HT-29 (cell line): ENCODE measurements around the gene RAB36. TPM values are rescaled to one million over a fixed set of nuclear protein-coding genes. Genes with fewer than 3 reads are reported as not detected.
A peak's percentile ranks its signal among the peaks of the same experiment; 100 is the strongest.

Experiments used
- DNase-seq: peaks from one replicate; pipeline ENCODE4 v3.0.0-alpha.2; 2015; ENCODE audit warnings: low spot score
- small RNA-seq: library from RNA; depleted of rRNA; stranded (forward); fragments of <200 nt; gene quantifications from one replicate; pipeline ENCODE3, GENCODE V24; 2014
- total RNA-seq: library from RNA; depleted of rRNA; stranded (reverse); fragments of >200 nt; shearing (Covaris generic); gene quantifications from 2 replicates; pipeline ENCODE4 v1.2.3, GENCODE V29; 2014; rRNA removed

The RAB36 gene
- total RNA-seq, 1 experiment from 2014 or later, result 1.5 TPM

DNA sequence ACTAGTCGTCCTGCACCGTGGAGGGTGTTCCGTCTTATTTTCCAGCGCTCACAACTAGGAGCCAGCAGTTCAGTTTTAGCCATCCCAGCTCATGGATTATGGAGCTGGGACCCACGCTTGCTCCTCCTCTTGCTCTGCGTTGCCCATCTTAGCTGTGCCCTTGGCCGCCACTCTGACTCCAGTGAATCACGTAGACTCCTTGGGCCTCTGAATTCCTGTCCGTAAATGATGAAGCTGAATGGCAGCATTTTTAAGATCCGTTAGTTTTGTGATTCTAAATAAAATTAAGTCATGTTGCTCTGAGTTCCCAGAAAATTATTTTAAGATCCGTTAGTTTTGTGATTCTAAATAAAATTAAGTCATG, 58.8 kb downstream of the RAB36 start:
- no peak for DNase-seq

DNA sequence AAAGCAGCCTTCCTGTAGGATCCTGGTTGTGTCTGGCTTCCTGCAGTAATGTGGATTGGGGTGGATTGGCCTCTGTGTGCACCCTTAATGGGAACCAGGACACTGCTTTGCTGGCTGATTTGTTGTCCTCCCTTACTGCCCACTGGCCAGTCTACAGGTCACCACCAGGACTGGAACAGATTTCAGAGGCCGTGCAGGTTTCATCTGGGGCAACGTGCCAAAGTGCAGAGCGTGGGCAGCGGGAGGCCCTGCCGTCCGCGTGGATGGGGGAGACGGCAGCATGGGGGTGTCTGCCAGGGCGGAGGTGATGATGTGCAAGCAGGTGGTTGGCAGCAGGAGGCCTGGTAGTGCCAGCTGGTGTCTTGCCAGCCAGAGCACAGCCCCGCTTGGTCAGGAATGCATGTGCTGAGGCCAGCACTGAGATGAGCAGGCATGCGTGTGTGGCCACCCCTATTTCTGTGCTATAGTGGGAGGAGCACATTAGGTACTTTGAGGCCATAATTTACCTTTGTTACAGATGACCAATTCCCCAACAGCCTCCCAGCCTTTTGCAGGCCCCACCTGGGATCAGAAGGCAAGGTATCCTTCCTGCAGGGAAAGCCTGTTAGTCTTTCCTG, 59.4 kb downstream of the RAB36 start:
- peak; percentile 19 for DNase-seq

DNA sequence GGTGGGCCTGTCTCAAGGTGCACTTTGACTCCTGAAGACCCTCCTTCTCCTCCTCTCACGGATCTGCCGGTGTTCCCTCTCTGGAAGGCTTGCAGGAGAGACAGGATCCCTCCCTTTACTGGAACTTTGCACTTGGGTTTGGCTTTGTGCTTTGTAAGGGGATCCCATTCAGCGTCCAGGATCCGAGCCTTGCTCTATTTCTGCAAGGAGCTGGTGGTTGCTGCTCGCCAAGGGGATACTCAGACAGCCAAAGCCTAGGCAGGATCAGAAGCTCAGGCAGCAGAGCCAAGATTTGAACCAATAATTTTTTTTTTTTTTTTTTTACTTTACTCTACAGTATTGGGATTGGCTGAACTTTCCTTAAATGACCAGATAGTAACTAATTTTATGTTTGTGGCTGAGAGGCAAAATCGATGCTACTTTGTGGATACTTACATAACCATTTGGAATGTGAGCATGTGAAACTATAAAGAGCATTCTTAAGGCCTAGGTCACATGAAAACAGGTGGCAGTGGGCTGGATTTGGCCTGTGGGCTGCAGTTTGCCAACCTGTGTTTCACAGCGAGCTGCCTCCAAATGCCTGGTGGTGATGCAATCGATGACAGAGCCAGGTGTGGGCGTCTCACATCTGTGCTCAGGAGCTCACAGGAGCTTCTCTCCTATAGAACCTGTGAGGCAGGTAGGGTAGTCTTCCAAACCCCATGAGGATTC, 60.2 kb downstream of the RAB36 start:
- DNase-seq, result no peak

DNA sequence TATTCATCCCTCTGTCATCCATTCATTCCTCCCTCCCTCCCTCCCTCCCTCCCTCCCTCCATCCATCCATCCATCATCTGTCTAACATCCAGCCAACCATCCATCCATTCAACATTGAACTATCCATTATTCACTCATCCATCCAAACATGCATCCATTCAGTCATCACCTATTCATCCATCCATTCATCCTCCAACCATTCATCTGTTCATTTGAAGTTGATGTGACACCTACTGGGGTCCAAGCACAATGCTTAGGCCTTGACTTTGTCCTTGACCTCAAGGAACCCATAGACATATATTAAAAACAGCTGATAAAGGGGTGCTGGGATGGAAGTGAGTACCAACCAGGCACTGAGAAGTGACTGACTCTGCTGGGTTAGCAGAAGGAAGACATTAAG, 61.6 kb downstream of the RAB36 start:
- no peak for DNase-seq

DNA sequence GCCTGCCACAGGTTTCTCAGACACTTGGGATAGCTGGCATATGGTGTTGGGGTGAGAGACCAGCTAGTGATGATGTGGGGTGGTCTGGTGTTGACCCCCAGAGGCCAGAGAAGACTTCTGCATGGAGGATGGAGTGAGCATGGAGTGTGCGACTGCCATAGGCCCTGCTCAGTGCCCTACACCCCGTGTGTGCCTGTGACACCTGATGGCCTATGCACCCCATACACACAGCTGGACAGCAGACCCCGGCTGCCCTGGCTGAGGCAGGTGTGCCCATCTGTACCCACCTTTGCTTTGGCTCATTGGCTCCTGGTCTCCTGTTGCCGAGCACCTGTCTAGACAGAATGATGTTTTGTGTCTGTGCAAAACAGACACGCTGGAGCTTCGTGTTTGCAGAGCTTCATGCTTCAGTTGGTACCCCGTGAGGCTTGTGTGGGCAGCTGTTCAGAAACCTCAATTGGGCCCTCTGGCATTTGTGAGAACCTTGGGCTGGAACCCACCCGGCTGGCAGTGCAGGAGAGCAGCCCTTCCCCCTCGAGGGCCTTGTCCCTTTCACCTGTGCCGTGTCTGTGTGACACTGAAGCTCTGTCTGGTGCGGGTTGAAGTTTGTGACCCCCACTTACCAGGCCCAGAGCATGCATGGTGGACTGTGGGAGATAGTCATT, 62.6 kb downstream of the RAB36 start:
- DNase-seq, result no peak

DNA sequence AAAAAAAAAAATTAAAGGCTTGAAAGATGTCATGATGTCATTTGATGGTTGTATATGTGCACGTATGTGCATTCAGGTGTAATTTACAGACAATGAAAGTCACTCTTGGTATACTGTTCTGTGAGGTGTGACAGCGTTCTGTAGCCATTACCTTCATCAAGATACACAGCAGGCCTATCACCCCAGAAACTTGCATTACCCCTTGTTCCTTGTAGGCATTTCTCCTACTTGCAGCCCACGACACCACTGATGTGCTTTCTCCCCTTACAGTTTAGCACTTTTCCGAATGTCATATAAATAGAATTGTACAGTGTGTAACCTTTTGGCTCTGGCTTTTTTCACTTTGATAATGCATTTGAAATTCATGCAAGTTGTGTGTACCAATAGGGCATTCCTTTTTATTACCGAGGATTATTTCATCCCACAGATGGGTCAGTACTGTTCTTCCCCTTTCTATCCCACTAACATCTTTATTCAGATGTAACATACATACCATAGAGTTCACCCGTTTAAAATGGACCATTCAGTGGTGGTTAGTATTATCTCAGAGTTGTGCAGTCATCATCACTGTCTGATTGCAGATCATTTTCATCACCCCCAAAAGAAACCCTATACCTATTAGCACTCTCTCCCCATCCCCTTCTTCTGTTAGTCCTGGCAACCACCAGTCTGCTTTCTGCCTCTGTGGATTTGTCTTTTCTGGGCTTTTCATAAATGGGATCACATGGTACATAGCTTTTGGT, 65.3 kb downstream of the RAB36 start:
- no peak for DNase-seq

DNA sequence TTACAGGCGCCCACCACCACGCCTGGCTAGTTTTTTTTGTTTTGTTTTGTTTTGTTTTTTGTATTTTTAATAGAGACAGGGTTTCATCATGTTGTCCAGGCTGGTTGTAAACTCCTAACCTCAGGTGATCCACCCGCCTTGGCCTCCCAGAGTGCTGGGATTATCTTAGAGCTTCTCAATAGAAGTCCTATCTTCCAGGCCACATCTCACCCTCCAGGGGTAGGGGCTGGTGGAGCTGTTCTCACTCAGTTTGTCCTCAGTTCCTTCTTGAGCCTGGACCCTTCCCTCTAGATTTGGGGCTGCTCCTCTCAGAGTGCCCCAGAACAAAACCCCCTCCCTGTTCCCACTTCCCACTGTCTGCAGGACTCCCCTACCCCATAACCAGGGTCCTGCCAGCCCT, 66.3 kb downstream of the RAB36 start:
- no peak for DNase-seq

DNA sequence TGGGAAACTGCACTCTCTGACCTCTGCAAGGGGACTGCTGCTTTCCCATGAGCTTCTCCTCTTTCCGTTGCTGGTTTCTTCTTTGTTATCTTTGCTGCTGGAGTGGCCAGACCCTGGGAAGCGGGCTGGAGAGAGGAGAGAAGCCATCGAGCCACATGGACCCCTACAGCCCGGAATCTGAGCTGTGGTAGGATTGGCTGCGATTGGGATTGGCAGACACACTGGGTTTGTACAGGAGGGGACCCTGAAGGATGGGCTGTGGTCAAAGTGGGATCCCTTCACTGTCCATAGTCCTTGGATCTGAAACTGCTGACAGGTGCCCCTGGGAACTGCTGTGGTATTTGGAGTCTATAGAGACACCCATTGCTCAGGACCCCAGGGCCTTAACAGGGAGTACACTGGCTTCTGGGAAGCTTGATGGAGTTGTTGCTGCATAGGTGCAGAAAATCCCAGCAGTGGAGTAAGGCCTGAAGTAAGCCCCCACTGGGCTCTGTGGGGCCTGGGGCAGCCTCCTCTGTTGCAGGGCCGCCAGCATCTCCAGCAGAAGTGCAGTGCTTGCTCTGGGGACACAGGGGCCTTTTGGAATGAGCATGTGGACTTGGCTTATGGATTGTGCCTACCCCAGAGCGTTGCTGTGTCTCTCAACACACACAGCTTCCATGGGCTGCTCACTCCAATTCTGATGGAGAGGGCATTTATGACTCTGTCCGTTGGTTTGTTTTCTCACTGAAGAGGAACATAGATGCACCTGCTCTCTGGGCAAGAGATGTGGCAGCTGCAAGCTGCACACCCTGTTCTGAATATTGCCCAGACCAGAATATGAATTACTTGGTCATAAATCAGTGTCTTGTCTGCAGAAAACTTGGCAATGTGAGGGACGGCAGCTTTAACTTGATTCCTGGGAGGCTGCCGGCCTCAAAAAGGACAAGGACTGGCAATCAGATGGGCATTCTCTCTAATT, 67.1 kb downstream of the RAB36 start:
- DNase-seq, result no peak

DNA sequence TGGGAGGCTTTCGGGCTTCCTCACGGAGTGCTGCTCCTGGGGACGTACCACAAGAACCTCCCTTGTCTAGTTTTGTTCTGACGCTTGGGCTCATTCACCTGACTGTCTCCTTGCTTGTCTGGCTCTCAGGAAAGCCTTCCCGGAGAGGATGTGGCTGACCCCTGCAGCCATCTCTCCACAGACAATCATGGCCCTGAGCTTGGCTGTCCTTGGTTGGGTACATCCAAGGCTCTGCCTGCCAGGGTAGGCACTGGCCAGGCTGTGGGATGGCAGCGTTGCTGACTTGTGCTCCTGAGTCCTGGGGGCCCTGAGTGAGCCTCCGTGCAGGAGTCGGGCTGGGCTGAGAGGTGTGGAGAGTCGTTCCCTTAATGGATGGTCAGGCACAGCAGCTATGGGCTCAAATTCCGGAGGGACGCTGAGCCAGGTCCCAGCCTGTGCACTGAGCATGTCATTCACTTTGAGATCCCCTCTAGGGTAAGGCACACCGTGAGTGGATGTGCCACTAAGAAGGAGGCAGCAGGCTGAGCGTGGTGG, 67.8 kb downstream of the RAB36 start:
- DNase-seq, result no peak

DNA sequence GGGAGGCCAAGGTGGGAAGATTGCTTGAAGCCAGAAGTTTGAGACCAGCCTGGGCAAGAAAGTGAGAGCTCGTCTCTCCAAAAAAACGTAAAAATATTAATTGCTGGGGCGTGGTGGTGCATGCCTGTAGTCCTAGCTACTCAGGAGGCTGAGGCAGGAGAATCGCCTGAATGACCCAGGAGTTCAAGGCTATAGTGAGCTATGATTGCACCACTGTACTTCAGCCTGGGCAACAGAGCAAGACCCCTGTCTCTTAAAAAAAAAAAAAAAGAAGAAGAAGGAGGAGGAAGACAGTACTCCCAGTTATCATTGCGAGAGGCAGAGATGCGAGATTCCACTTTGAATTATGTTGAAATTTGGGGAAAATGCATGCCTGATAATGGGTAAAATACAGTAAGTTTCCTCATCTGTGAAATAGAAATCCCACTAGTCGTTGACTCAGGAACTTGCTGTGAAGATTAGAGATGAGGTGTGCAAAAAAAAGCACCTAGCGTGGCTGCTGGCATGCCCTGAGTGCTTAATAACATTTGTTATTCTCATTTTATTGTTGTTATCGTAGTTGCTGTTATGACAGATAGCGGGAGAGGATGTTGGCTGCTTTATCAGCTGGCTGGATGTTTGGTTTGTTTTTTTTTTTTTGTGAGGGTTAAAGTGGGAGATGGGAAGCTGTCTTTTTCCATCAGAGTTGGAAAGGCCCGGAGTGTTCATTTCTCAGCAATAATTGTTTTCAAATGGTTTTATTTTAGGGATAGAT, 68.5 kb downstream of the RAB36 start:
- no peak for DNase-seq

Small RNAs within 50 kb of the gene (small RNA-seq; reads per million reads assigned to genes)
- not detected for gene BCRP8
- not detected for gene RF00017
- gene RF00066, result not detected

Other genes starting within 250 kb of the RAB36 start
- 3.1 and 6.0 TPM in 2 replicates for gene GNAZ, start 75.0 kb upstream of the RAB36 start, total RNA-seq
- gene RSPH14, start 3.5 kb upstream of the RAB36 start, total RNA-seq, result 0.55 TPM in 1 of 2 replicates, not detected in the other
- 60.3 and 69.1 TPM in 2 replicates for gene BCR, start 35.0 kb downstream of the RAB36 start, total RNA-seq